ENCODE data around the gene C14orf132.

DNA sequence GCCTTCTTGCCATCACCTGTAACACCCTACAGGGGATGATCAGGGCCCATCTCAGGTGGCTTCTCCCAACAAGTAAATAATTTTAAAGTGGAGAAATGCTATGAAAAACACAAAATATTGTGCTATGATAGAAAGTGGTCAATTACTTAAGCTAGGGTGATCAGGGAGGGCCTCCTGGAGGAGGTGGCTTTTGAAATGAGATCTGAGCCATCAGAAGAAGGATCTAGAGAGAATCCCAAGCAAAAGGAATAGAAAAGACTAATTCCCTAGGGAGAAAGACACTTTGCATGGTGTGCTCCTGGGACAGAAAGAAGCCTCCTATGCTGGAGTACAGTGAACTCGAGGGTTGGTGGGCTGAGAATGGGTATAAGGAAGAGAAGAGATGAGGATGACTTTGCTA, 7.5 kb upstream of the C14orf132 start:
- TF ChIP-seq POLR2AphosphoS5 (IDR thresholded peaks at IDR 0.05; ENCODE audit: low read depth, low read length) (no peak), TAF1 (IDR thresholded peaks at IDR 0.05; ENCODE audit: borderline replicate concordance, insufficient read depth, low read length) (no peak), SIN3A (IDR thresholded peaks at IDR 0.05; ENCODE audit: borderline replicate concordance, insufficient read depth, low read length) (no peak)
